Nephron progenitor cell (in vitro differentiated cells): ENCODE measurements around the gene DRD2.

ENCODE experiments used
- DNase-seq: peaks from one replicate; pipeline ENCODE4 v3.0.0; 2021
- H3K27ac Mint-ChIP-seq: 2 replicates; pipeline ENCODE4 v1.8.0; 2021; ENCODE audit warnings: mild to moderate bottlenecking, moderate library complexity, mixed read lengths
- H3K27me3 Mint-ChIP-seq: 2 replicates; pipeline ENCODE4 v1.8.0; 2021; ENCODE audit warnings: mild to moderate bottlenecking, low read depth, mixed read lengths; ENCODE audit not compliant: poor library complexity
- H3K36me3 Mint-ChIP-seq: 2 replicates; pipeline ENCODE4 v1.8.0; 2021; ENCODE audit warnings: low read depth, mixed read lengths
- H3K4me1 Mint-ChIP-seq: 2 replicates; pipeline ENCODE4 v1.8.0; 2021; ENCODE audit warnings: mixed read lengths
- H3K4me3 Mint-ChIP-seq: 2 replicates; pipeline ENCODE4 v1.8.0; 2021; ENCODE audit warnings: mild to moderate bottlenecking, moderate library complexity, mixed read lengths
- H3K9me3 Mint-ChIP-seq: 2 replicates; pipeline ENCODE4 v1.8.0; 2021; ENCODE audit warnings: mild to moderate bottlenecking, moderate library complexity, mixed read lengths
- TF ChIP-seq, protein P1 (sequence below): fragments of 200-600 bp; sonication (generic); IDR thresholded peaks from 2 replicates; pipeline ENCODE4 v1.5.0; 2021; ENCODE audit warnings: antibody characterized with exemption

DRD2 gene

GRCh38 chr11:113395782-113396336 lies 79.3 kb downstream of the DRD2 start:
- no peaks in the 10 kb centered on the region for H3K36me3 Mint-ChIP-seq
- H3K9me3 Mint-ChIP-seq, result no peaks in the 10 kb centered on the region
- peaks cover 17% of the 10 kb centered on the region for H3K27me3 Mint-ChIP-seq
- TF ChIP-seq, protein P1, sequence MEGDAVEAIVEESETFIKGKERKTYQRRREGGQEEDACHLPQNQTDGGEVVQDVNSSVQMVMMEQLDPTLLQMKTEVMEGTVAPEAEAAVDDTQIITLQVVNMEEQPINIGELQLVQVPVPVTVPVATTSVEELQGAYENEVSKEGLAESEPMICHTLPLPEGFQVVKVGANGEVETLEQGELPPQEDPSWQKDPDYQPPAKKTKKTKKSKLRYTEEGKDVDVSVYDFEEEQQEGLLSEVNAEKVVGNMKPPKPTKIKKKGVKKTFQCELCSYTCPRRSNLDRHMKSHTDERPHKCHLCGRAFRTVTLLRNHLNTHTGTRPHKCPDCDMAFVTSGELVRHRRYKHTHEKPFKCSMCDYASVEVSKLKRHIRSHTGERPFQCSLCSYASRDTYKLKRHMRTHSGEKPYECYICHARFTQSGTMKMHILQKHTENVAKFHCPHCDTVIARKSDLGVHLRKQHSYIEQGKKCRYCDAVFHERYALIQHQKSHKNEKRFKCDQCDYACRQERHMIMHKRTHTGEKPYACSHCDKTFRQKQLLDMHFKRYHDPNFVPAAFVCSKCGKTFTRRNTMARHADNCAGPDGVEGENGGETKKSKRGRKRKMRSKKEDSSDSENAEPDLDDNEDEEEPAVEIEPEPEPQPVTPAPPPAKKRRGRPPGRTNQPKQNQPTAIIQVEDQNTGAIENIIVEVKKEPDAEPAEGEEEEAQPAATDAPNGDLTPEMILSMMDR, result no peak
- no peak overlapping the region for H3K4me3 Mint-ChIP-seq
- H3K27ac Mint-ChIP-seq, result no peak overlapping the region
- no peak for DNase-seq
- no peaks in the 10 kb centered on the region for H3K4me1 Mint-ChIP-seq

DNA sequence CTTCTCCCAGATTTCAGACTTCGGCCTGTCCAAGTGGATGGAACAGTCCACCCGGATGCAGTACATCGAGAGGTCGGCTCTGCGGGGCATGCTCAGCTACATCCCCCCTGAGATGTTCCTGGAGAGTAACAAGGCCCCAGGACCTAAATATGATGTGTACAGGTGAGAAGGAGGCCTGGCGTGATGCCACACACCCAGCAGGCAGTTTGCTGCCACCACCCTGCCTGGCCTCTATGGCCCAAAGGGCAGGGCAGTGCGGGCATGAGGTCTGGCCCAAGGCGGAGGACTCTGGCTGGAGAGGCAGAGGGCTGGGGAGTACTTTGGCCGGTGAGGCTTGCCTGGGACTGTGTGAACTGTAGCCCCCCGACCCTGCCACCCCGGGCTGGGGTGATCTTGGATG lies 80.3 kb downstream of the DRD2 start:
- peaks cover 17% of the 10 kb centered on the region for H3K27me3 Mint-ChIP-seq
- H3K27ac Mint-ChIP-seq, result no peak overlapping the region
- no peak overlapping the region for H3K4me3 Mint-ChIP-seq
- H3K4me1 Mint-ChIP-seq, result no peaks in the 10 kb centered on the region
- TF ChIP-seq, protein P1, result no peak
- H3K9me3 Mint-ChIP-seq, result no peaks in the 10 kb centered on the region
- DNase-seq, result no peak
- H3K36me3 Mint-ChIP-seq, result no peaks in the 10 kb centered on the region

DNA sequence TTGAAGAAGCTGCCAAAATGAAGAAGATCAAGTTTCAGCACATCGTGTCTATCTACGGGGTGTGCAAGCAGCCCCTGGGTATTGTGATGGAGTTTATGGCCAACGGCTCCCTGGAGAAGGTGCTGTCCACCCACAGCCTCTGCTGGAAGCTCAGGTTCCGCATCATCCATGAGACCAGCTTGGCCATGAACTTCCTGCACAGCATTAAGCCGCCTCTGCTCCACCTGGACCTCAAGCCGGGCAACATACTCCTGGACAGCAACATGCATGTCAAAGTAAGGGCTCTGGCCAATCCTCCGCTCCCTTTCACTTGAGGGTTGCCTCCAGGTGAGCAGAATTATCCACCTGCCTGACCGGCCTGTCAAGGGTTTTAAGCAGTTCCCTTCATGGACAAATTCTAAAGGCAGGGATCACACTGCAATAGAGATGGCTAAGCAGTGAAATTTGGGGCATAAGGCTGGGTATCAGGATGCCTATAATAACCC lies 81.7 kb downstream of the DRD2 start:
- Mint-ChIP-seq H3K9me3 (no peaks in the 10 kb centered on the region), H3K4me1 (no peaks in the 10 kb centered on the region)

GRCh38 chr11:113392236-113392921 lies 82.8 kb downstream of the DRD2 start:
- DNase-seq, result no peak
- peaks cover under 1% of the 10 kb centered on the region for H3K4me1 Mint-ChIP-seq
- H3K9me3 Mint-ChIP-seq, result no peaks in the 10 kb centered on the region
- H3K27ac Mint-ChIP-seq, result no peak overlapping the region
- H3K27me3 Mint-ChIP-seq, result peaks cover 13% of the 10 kb centered on the region
- TF ChIP-seq, protein P1, result no peak
- H3K4me3 Mint-ChIP-seq, result no peak overlapping the region
- no peaks in the 10 kb centered on the region for H3K36me3 Mint-ChIP-seq

More for the DNA sequence above, 81.7 kb downstream of the DRD2 start:
- TF ChIP-seq, protein P1, result no peak
- H3K27me3 Mint-ChIP-seq, result peaks cover 17% of the 10 kb centered on the region
- H3K4me3 Mint-ChIP-seq, result no peak overlapping the region
- H3K27ac Mint-ChIP-seq, result no peak overlapping the region
- no peak for DNase-seq
- H3K36me3 Mint-ChIP-seq, result no peaks in the 10 kb centered on the region

GRCh38 chr11:113389272-113389671 lies 85.9 kb downstream of the DRD2 start:
- Mint-ChIP-seq H3K27ac (no peak overlapping the region), H3K9me3 (no peaks in the 10 kb centered on the region), H3K4me1 (peaks cover 6% of the 10 kb centered on the region), H3K4me3 (no peak overlapping the region), H3K27me3 (peaks cover 27% of the 10 kb centered on the region), H3K36me3 (no peaks in the 10 kb centered on the region)
- TF ChIP-seq, protein P1, result no peak
- DNase-seq, result no peak
